Hepatic stellate cell (primary cell): ENCODE results near the gene CPVL.

Experiments
- DNase-seq: peaks from one replicate; pipeline ENCODE4 v3.0.0; 2011; ENCODE audit warnings: low spot score

CPVL gene

DNA sequence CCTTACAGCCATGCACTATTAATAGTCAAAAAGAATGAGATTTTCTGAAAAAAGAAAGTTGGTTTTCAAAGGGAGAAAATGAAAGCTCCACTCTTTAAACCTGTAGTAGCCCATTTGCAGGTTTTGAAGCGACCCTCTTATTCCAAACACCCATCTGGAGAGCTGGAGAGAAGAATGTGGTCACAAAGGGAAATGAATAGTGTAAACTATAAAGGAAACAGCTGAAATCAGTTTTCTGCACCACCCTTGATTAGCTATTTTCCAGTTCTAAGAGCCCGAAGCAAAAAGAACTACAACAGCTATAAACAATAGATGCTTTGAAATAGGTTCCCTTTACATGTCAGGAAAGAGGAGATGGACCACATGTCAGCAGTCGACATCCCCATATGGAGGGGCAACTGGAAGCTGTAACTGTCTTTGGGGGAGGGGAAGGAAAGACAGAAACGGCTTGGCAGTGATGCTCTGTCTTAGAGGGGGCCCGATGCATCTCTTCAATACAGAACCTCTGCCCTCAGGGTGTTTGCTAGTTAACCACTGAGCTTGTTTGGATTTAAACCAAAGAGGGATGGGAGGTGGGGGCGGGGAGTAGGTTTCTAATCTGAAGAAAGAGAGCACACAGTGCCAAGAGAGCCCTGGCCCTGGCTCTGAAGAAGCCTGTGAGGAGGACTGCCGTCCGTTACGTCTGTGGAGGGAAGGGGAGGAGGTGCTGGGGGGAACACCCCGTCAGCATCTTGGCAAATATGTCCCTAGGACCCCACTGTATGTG lies 55.3 kb downstream of the CPVL start:
- DNase-seq: no peak

DNA sequence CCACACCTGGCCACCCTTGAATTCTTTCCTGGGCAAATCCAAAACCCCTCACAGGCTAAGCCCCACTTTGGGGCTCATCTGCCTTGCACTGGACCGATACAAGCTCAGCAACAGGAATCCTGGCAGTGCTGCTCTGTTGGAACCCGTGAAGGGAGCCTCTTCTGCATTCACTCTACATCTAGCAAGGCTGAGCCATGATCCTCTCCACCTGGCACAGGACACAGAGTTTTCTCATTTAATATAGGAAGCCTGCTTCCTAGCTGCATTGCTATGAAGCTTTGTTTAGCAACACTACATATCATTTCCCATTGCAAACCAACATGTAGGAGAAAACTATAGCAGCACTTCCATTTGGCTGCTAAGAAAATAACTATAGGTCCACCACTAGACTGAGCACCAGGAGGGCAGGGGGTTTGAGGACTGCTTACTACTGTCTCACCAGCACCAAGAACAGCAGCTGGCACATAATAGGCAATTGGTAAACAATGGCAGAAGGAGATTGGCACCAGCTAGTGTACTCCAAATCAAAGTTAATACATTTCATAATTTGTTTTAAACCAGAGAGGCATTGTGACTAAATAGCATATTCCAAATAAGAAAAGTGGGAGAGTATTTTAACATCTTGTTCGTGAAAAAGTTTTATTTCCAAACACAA lies 56.1 kb downstream of the CPVL start:
- no peak for DNase-seq

DNA sequence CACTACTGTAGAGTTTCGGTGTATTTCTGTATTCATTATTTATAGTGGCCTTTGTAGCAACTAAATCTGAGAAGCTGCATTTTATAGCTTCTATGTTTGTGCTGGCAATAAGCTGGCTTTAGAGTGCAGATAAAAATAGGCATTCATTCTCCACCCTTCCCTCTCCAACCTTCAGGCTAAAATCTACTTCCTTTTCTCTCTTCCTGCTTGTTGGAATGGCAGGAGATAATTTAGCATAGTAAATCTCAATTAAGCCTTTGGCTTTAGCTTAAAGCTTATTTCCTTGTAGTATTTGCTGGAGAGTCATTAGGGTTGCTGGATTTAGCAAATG lies 58.5 kb downstream of the CPVL start:
- no peak for DNase-seq

DNA sequence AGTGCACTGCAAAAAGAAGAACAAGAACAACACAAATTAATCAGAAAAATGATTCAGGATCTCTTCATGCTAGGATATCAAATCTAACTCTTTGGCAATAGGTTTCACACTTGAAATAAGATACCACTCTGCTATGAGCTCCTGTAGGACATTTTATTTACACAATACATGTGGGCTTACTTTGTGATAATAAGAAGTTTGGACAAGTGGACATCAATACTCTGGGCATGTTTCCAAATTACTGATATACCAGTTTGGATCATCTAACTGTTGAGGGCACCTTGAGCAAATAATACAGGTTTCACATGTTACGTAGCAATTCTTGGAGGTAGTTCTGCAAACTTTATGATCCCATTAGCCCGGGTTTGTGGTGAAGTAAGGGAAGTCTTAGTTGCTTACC lies 59.8 kb downstream of the CPVL start:
- DNase-seq: no peak

DNA sequence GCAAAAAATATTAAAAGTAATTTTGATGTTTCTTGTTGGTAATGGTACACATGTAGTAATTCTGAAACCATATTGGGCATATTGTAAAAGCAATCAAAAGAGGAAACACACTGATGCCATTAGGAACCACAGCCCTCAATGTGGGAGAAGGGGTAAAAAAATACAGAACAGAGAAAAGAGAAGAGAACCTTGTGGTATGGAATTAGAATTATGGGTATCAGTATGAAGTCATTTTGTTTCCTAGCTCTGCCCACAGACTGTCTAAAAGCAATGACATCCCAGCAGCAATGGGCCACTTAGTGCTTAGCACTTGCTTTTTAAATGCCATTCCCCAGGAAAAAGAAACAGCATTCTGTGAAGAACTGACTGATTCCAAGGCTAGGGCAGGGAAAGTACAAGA lies 61.5 kb downstream of the CPVL start:
- no peak for DNase-seq

DNA sequence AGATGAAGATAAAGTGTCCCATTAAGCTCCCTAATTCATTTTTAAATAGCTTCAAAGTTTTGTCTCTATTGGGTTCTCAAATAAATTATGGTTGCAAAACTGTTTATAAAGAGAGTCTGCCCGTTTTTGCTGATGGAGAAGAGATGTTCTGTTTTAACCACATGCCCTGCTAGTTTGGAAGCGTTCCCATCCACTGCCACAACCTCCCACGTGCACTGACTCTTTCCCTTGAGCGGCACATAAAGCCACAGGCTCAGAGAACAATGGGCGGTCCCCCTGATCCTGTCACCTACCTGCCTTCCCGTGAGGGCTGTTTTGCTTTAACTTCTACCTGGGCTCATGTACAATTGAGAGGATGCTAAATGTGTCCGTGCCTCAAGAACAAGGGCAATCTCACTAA lies 65.5 kb downstream of the CPVL start:
- no peak for DNase-seq

DNA sequence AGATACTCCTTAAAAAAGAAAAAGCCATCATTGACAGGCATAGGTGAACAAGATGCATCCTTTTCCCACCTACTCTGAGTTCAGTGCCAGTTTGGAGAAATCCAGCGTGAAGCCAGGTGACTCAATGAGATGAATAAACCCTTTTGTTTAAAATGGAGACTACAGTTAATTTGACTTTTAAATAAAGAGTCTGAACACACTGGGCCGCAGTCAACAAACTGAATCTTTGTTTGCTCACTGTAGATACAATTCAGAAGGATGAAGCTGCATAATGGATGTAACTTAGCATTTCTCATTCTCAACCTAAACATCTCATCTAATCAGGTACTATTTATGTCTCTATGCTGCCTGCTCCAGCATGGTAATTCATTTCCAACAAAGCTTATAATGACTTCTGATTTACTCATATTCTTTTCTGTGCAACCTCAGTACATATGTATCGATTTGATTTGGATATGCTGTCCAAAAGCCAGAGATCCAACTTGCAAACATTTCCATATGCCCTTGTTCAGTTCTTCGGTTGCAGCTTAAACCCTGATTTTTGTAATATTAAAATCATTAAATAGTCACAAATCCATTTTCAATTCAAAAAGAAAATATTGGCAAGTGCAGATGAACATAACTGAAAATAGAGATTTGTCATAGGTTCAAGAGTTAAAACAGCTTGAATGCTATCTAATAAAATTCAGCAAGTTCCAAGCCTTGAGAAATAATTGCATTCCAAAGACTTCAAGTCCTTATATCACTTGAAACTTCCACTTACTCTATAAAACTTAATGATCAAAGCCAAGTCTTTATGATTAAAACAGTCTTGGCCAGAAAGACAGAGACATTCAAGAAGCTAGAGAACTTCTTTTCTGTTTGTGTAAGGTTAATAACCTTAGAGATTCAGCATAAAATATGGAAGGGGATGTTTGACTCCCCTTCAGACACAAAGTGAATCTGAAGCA lies 67.8 kb downstream of the CPVL start:
- DNase-seq: no peak

DNA sequence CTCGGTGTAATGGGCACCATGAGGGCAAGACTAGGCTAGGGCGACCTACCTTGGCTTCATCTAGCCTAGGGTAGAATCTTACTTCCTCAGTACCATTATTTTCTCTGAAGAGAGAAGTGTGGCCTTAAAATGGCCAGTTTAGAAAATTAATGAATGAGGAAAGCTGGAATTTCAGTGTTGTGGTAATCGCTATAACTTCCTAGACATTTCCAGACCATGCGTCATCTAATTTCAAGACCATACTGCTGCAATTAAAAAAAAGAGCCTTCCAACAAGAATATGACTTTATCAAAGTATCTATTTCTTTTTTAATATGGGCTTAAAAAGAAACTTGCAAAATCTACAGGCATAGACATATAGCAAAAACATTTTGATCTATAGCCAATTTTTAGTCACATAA lies 68.5 kb downstream of the CPVL start:
- no peak for DNase-seq

DNA sequence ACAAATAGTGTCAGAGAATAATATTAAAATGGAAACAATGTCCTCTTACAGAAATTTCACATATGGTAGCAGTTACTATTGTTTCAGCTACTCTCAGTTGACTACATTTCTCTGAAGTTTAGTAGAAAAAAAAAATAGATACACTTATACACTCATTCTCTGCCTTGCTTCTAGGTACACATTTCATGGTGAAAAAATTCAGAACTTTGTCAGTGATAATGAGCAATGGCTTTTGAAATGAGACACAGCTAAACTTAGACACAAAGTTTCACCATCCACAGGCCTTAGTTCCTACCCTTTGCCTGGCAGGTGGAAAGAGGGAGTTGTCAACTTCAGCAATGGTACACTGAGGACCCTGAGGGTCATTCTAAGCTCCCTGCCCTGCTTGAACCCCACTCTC lies 69.2 kb downstream of the CPVL start:
- DNase-seq: no peak

DNA sequence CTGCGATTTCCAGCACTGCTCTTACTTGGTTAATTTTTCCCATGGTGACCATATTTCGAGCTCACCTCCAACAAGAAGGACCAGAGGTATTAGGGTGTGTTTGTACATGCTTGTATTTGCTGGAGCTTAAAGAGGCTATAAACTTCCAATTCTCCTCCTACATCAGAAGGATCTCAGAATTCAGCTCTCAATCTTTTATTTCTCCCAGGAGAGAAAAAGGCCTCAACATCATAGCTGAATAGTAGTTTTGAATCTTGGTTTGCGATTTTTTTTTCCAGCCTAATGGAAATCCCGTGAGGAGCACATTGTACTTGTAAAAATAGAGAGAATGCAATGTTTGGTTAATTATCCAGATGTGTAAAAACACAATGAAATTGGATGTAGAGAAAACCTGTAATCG lies 69.7 kb downstream of the CPVL start:
- DNase-seq: no peak

DNA sequence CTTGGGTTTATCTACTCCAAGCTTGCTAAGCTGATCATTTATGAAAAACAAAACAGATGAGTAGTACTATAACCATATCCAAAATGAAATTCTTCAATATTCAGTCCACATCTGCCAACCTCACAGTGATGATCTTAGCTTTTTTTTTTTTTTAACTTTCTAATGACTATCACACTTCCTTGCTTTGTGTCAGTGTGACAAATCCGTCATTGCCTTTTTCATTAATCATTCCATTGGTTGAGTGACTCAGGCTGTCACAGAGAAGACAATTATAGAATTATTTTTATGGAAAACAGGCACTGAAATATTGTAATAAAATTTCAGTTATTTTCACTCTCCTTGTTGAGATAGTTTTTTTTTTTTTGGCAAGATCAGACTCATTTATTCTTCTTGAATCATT lies 70.7 kb downstream of the CPVL start:
- DNase-seq: no peak

DNA sequence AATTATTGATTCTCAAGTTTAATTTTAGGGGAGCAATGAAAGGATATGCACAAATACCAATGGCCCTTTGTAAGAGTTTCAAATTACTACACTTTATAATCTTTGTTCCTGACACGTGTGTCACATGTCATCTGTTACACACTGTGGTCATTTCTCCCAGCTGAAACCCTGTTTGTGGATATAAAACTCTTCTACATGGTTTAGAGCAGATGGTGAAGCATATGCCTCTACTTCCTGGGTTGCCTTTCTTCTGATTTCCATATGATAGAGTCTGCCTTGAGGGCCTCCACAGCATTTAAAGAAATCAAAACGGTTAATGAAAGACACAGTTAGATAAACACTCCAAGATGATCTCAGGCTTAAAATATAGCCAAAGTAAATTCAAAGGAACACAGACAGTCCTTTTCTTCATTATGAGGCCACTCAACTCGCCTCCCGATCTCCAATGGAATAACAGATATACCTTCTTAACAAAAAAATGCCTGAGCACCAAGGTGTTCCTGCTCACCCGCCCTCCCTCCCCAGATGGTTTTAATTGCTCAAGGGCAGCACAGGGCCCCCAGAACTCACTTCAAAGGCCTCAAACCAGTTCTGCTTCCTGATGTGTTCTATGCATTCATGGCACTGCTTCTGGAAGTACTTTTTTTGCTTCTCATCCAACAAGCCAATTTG lies 75.0 kb downstream of the CPVL start:
- no peak for DNase-seq

DNA sequence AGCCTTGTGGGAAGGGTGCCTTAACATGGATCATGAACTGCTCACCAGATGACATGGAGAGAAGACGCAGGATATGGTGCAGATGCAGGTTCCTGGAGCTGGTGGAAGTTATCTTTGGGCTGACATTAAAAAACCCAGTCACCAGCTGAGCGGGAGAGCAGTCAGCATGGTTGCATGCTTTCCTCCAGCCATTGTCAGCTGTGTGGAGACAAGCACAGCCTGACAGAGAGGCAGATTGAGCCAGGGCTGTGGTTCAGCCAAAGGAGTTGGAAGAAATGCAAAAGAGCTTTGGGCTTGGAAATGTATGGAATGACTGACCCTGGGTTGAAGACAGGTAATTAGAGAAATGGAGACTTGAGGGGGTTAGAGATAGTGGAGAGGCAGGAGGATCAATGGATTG lies 79.7 kb downstream of the CPVL start:
- no peak for DNase-seq

DNA sequence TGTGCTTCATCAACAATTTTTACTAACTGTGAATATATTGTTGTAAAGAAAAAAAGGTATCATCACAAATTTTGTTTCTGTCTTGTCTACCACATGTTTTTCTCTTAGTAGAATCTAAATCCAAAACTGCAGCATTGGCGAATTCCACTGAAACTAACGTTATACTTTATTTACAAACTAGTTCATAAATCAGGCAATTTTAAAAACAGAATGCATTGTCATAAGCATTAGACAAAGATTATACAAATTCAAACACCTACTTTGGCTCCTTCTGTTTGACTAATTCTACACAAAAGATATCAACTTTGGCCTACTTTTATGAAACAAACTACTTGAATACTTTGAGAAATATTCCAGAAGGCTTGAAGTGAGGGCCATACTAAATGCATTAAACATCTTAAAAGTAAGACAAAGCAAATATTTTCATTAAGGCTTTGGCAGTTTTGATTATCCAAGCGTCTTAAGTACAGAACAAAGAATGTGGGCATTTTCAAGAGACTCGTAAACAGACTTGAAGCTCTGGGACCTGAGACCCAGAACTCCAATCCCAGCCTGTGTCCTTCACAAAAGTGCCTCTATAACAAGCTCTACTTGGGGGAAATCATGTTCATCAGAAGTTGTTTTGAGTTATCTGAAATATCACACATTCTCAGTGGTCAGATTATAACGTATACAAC lies 81.0 kb downstream of the CPVL start:
- no peak for DNase-seq

DNA sequence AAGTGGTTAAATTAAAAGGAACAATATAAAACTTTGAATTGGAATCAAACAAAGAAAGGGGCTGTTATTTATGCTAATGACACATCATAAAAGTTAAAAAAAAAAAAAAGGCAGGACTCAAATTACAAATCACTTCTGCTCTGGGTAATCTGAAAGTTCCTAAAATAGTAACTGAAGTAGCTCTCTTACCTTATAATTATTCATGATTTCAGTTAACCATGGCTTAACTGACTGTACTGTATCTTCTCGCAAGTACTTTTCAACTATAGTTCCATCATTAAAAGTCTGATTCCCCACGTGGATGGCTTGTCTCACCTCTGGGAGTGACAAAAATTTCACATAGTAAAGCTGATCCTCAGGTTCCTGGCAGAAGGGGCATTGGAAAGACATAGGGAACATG lies 82.5 kb downstream of the CPVL start:
- no peak for DNase-seq

DNA sequence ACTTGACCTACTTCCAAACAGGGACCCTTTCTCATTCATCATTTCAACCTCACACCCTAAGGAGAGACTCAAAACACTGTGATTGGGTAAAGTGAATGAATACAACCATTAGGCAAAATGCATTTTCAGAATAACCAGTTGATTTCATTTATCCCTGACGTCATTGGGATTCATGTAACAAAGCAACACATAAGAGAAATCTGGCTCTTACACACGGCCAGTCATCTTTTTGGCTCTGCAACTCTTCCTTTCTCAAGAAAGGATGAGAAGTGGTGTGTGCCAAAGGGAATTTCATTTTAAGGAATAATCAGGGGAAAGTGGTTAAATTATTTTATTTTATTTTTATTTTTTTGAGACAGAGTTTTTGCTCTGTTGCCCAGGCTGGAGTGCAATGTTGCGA lies 83.1 kb downstream of the CPVL start:
- DNase-seq: no peak

DNA sequence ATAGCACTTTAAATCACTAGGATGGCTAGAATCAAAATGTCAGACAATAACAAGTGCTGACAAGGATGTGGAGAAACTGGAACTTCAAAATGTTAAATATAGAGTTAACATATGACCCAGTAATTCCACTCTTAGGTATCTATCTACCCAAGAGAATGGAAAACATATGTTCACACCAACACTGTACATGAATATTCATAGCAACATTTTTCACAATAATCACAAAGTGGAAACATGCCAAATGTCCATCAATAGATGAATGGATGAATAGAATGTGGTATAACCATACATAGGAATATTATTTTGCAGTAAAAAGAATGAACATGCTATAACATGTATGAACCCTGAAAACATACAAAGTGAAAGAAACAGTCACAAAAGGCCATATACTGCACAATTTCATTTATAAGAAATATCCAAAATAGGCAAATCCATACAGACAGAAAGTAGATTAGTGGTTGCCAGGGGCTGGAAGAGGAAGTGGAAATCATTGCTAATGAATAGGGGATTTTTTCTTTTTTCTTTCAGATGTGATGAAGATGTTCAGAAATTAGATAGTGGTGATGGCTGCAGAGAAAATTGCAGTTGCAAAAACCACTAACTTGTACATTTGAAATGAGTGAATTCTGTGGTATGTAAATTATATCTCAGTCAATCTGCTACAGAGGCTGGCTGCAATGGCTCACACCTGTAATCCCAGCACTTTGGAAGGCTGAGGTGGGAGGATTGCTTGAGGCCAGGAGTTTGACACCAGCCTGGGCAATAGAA lies 93.0 kb downstream of the CPVL start:
- no peak for DNase-seq

DNA sequence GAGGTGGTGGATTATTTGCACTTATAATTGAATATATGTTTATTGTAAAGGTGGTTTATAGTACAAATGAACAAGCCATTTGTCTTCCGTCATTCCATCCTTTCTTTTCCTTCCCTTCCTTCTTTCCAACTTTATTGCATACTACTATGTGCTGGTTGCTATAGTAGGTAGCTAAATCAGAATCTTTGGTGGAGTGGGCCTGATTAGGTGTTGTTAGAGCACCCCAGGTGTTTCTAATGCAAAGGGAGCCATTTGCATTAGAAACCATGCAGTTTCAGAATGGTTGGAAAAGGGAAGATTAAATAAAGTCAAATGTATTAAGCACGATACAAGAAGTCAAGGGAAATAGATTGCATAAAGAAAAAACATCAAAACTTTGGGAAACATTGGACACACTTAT lies 99.4 kb downstream of the CPVL start:
- DNase-seq: no peak

DNA sequence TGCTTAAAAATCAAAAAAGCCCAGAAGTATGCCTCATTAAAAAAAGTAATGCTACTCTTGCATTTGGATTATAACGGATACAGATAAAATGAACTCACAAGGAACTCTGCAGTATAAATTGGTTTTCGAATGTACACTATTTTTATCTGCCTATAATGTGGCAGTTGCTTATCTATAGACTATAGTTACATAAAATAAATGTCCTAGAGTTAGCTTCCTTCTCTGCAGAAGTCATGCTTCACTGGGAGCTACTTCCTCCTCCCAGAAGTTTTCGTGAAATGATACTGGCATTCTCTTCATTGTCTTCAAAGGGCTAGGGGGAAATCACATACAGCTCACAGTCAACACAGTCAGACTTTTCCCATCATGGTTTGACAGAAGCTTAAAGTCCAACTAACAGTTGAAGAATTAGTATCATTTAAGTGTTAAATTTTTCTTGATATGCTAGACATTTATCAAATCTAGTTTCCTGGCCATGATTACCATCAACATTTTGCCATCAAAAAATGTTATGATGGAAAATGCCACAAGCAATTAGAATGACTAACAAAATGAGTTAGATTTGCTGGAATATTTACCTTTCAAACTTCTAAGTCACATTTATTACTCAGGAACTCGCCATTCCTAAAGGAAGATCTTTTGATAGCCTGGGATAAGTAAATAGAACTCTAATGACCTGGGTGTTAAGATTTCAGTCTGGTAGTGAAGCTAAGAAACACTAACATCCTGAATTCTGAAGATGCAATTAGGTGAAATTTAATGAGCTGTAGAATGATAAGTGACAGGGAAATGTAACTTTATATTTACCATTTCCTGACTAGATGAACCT lies 100.9 kb downstream of the CPVL start:
- DNase-seq: no peak

DNA sequence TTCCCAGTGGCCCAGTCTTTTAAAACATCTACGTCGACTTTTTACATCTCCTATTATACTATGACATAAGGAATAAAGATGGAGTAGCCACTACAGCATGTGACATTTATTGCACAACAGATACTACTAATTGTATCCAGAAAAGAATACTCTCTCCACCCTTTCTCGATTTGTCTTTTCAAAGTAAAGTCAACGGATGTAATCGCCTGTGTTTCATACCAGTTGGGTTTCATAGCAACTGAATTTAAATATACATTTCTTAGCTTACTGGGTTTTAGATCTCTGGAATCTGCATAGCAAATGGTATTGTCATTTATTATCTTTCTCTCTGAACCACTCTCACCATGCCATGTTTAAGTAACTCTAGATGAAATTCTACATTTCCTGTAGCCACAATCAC lies 101.8 kb downstream of the CPVL start:
- DNase-seq: no peak
